Measurements from ENCODE around the gene SLC6A2.

GRCh38 chr16:55642611-55643010 is 13.2 kb upstream of the SLC6A2 start:
- TF ChIP-seq CTCF (conservative IDR thresholded peaks at IDR 0.05; ENCODE audit: low read length) (no peak), EZH2phosphoT487 (IDR thresholded peaks at IDR 0.05; ENCODE audit: borderline replicate concordance, low read depth, low read length) (no peak)
